Activated effector memory CD4-positive, alpha-beta T cell treated with anti-CD3 and anti-CD28 coated beads, Interleukin-2, amount 50 U/mL, for 16 hours (primary cell): ENCODE measurements around the gene BCR.
A peak's percentile ranks its signal among the peaks of the same experiment; 100 is the strongest.

Experiments
- DNase-seq: peaks from one replicate; pipeline ENCODE4 v3.0.0-alpha.2; 2020

BCR gene

DNA sequence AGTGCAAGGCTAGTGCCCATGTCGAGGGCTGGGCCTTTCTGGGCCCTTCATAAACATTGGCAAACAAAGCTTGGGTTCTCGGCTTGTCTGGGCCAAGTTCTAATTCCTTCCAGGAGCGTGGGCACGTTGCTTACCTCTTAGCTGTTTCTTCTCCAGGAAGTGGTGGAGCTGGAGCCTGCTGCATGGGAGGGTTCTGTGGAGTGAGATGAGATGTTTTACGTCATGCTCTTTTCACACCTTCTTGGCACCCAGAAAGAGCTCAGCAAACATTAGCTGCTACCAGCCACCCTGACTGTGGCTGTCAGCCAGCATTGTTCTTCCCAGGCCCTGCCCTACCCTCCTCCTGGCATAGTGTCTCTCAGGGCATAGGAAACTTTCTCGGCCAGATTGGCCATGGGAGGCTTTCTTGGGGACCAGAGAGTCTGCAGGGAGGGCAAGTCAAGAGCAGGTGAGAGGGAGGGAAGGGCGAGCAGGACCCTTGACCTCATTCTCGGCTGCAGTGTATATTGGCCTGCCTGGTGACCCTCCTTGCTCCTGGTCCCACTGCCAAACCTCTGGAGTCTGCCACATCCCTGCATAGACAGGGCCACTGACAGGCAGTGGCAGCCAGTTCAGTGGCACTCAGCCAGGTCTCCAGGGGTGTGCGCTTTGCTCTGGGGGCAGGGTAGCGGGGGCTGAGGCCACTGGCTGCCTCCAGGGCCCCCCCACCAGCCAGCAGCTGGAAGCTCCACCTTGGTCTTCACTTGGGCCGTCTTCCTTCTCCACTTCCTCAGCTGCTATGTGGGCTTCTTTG, 98.8 kb downstream of the BCR start:
- DNase-seq: no peak

DNA sequence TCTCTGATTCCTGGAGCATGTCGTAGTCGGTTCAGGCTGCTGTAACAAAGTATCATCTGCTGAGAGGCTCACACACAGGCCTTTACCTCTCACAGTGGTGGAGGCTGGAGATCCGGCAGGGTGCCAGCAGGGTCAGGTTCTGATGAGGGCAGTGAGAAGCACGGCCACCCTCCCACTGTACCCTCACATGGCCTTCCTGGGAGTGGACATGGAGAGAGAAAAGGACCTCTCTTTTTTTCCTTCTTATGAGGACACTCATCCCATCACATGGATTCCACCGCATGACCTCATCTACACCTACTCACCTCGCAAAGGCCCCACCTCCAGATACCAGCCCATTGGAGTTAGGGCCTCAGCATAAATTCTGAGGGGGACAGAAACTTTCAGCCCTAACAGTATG, 99.5 kb downstream of the BCR start:
- no peak for DNase-seq

DNA sequence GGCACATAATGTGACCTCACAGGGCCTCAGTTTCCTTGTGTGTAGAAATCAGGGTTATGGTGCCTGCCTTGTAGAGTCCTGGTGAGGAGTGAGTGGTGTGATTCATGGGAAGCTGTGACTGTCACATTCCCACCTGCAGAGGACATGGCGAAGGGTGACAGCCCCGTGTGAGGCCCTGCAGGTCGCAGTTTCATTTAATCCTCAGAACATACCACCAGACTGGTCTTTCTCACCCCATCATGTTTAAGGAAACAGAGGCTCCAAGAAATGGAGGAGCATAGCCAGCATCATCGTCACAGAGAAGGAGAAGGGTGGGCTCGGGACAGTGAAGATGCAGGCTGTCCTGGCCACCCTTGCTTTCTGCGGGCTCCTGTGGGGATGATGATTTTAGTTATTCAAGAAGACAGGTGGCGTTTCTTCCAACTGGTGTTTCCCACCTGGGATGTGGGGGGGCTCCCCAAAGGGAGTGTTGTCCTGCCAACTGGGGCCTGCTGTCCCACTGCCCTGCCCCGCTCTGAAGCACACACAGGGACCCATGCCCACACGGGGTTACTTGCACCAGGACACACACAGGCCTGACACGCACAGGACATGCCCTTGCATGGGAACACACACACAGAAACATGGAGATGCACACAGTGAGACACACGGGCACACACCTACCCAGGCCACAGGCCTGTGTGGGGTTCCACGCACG, 100.2 kb downstream of the BCR start:
- no peak for DNase-seq

DNA sequence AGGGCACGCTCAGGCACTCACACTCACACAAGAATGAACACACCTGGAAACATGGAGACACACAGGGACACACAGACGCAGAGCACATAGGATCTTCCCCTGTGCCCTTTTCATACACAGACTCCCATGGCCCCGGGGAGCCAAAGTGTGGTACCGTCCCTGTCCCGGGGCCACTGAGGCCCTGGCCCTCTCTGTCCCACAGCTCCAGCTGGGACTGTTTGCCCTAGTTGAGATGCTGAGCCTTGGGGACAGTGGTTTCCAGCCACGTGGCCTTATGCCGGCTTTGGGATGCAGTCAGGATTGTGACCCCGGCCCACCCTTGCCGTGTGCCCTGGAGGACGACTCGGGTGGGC, 100.7 kb downstream of the BCR start:
- DNase-seq: no peak

DNA sequence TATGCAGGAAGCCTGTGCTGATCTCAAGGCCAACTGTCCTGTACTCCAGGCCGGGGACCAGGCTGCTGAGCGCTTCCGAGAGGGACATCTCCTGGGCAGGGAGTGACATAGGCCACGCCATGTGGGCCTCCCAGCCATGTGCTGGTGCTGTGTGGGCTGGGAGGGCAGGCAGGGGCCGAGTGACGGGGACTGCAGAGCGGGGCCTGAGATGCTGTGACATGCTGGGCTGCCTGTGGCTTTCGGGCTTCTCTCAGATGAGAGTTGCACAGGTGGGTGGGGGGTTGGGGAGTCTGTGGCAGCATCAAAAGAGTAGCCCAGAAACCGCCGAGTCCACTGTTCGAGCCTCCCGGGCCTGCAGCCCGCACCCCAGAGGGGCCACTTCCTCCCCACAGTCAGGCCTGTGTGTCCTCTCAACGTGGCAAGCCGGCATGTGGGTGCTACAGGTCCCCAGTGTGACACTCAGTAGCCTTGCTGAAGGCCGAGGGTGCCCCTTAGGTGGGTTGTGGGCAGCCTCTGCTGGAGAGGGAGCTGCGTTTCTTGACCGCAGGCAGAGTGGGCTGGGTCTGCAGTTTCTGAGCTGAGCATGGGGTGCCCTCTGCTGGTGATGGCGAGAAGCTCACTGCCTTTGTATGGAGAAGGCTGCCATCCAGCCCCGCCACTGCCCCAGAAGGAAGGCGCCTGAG, 101.2 kb downstream of the BCR start:
- peak; percentile 91 for DNase-seq

DNA sequence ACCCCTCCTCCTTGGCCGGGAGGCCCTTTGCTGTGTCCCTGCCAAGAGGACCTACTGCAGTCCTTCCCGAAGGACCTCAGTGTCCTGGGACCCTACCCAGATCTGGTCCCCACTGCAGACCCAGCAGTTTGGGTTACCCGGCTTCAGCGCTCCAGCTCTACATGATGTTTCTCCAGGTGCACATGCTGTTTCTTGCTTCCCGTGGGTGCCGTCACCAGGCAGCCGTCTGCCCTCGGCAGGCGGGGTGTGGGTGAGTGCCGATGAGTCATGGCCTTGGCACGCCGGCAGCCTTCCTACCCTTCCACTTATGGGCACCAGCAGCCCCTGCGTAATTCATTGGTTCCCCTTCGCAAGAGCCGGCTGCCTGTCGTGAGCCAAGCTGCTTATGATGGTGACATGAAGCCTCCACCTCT, 101.8 kb downstream of the BCR start:
- DNase-seq: no peak

DNA sequence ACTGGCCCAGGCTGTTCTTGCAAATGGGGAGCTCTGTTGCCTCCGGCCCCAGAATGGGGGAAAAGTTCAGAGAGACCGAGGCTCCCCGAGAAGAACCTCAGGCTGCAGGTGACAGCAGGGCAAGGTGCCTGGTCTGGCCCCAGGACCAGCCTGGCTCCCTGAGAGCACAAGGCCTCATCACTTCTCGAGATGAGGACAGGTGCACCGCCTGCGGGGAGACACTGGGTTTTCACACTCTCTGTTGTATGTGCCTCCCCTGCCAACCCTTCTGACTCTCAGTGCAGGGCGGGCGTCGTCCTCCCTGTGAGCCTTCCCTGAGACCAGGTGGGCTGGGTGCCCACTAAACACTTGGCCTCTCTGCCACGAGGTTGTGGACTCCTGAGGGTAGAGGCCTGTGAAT, 102.2 kb downstream of the BCR start:
- no peak for DNase-seq

DNA sequence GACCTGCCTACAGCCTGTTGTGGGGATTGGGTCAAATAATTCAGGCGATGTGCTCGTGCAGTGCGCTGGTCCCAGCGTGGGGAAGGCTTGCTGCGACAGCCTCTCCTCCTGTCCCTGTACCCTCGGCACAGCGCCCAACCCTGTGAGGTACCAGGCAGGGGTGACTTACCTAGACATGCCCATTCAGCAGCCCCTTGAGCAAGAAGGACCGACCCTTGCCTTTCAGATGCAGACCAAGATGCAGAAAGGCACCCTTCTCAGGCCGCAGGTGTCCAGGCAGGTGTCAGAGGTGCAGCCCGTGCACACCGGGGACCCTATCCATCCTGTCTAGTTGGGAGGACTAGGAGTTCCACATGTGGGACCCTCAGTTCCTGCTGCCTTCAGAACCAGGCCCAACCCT, 102.7 kb downstream of the BCR start:
- no peak for DNase-seq

DNA sequence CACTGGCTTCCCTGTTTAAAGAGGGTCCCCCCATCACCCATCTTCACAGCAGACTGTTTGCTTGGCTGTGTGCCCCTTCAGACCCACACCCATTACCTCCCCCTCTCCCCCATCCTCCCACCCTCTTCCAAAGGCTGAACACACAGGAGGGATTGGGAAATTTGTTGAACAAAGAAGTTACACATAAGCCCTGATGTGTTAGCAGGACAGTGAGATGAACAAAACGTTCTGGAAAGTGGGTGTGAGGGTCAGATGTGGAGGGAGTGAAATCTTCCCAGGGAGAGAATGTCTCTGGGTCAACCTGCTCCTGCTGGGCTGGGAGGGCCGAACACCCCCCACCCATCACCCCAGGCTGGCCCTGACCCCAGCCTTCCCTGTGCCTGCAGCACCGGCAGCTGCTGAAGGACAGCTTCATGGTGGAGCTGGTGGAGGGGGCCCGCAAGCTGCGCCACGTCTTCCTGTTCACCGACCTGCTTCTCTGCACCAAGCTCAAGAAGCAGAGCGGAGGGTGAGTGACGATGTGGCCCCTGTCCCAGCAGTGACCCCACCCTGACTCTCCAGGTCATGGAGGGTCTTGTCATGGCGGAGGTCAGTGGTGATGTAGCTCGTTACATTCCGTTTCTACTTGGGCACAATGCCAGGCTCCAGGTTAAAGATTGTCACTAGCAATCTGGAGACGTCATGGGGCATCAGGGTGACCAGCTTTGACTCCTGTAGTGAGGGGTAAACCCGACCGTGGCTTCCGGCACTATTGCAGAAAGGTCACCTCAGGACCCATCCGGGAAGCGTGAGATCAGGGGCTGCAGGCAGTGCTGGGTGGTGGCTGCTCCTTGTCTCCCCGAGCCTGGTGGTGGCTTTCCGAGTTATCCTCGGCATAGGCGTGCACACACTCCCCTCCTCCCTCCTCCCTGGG, 103.5 kb downstream of the BCR start:
- no peak for DNase-seq

DNA sequence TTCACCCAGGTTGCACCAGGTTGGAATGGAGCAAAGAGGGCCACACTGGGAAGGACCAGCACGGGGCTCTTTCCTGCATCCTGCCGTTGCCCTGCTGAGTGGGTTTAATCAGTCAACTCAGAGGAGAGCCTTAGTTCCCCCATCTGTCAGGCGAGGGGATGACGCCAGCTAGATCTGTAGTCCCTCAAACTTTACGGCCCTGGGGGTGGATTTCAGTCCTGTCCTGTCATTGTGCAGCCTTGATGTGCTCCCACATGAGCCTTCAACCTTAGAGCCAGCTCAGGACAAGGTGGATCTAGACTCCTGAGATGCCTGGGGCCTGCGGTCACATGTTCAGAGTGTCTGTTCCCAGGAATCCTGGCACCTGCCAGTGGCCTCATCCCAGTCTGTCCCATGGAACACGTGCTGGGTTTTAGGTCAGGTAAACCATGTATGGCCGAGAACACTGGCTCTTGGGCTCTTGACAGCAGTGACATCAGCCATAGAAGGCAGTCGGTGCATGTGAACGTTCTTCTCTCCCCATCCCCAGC, 104.3 kb downstream of the BCR start:
- no peak for DNase-seq

DNA sequence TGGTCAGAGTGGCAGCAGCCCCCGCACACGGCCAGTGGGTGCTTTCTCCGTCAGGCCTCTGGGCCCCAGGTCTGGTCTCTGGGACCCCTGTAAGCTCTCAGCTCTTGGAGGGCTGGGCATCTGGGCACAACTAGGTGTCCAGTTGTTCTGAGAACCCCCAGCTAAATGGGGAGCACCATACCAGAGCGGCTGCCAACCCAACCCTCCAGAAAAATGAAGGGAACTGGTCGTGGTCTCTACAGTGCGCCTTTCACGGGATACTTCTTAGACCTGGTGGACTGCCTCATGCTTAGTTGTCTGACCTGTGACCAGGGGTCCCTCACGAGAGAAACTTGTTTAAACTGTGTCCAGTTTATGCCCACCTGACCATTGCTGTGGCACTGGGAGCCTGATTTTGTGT, 104.9 kb downstream of the BCR start:
- no peak for DNase-seq

DNA sequence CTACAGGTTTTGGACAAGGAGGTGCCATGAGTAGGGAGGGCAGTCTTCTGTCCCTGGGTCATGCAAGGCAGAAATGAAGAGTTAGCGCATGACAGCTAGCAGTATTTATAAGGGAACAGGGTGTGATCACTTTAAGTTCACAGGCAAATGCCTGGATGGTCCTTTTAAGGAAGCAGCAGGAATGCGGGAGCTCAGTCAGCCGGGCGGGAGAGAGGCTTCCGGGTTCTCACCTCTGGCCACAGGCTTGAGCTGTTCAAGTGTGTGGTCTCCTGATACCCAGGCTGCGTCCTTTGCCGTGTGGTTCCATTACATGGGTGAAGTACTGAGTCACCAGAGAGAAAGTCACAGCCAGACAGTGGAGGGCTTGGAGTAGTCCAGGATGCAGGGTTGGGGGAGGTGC, 105.4 kb downstream of the BCR start:
- no peak for DNase-seq

DNA sequence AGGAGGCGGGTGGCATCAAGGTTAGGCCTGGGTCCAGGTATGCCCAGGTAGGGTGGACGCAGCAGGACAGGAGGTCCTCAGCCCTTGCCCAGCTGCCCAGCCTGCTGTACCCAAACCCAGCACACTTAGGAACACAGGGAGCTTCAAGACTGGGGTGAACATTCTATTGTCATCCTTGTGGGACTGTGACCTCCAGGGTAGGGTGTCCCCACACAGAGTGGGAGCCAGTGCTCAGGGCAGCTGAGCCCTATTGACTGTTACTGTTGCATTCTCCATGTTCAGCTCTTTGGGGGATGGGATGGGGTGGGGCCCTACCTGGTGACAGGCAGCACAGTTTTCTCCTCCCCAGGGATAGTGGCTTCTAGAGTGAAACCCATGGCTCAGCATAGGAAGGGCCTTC, 106.0 kb downstream of the BCR start:
- DNase-seq: no peak

DNA sequence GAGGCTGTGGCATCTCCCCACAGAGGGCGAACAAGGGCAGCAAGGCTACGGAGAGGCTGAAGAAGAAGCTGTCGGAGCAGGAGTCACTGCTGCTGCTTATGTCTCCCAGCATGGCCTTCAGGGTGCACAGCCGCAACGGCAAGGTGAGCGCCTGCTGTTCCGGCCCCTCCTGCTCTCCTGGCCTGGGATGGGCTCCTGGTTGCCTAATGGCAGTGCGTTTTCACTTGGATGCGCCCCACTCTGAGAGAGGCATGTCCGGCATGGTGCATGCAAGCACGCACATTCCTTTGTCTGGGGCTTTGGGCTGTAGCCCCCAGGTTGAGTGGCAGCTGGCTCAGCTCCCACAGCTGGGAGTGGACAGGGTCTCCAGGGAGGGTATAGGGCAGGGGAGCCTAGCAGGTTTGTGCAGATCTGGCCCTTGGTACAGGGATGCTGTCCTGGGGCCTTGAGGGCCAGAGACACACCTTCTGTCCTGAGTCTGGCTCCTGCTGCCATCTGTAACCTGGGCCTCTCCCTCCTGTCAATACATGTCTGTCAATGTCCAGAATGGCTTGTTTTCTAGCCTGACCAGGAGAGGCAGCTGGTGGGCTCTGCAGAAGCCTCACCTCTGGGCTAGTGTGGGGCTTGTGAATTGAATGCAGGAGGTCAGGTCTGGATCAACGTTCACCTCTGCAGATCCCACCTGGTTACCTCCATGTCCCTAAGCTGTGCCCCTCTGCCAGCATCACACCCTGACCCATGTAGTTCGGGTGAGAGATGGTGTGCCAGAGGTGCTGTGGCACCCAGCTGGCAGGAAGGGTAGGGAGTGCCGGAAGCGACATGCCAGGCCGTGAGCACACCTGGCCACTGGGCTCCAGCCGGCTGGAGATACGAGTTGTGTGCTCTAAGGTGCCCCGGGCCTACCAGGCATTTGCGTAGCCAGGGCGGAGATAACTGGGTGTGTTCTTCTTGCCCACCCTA, 107.1 kb downstream of the BCR start:
- DNase-seq: no peak

DNA sequence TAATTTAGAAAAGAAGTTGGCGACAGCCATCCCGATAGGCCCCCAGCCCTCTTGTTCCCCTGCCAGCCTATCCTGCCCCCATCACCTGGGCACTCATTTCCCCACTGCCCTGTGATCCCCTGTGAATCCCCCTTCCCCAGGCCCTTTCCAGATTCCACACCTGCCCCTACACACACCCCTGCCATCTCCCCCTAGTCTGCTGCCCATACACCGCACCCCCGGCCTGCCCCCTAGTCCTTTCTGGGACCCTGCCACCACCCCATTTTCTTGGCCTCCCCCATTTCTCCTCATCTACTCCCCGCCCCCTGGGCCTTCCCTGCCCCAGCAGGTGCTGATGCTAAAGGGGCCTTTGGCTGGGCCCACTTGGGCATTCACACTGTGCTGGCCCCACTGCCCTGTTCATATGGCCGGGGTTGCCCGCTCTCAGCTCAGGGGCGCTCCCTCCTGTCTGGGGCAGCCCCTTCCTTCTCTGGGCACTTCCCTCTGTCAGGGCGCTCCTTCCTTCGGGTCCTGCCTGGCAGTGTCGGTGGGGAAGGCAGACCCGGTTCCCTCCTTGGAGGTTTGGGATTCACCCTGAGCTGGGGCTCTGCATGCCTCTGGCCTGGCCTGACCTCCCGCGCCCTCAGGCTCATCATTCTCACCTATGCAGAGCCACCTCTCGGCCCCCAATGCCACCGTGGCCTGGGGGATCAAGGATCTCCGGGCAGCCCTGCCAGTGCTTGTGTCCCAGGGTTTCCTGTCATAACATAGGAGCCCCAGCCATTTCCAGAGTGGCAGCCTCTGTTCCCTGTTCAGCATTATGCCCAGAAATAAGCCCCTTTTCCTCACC, 108.2 kb downstream of the BCR start:
- no peak for DNase-seq

DNA sequence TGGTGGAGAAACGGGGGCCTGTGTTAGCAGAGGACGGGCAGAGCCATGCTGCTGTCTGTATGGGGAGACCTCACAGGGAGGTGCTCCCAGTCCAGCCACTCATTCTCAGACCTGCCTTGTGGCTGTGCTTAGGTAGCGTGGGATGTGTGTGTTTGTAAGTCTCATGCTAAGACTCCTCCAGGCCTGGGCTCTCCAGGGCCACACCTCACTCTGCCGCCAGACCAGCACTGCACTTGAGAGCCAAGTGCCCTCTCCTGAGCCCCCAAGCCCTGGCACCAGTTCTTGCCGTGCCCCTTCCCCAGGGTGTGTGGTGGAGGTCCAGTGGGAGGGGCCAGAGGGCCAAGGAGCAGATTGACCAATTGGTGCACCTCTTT, 108.8 kb downstream of the BCR start:
- DNase-seq: no peak

DNA sequence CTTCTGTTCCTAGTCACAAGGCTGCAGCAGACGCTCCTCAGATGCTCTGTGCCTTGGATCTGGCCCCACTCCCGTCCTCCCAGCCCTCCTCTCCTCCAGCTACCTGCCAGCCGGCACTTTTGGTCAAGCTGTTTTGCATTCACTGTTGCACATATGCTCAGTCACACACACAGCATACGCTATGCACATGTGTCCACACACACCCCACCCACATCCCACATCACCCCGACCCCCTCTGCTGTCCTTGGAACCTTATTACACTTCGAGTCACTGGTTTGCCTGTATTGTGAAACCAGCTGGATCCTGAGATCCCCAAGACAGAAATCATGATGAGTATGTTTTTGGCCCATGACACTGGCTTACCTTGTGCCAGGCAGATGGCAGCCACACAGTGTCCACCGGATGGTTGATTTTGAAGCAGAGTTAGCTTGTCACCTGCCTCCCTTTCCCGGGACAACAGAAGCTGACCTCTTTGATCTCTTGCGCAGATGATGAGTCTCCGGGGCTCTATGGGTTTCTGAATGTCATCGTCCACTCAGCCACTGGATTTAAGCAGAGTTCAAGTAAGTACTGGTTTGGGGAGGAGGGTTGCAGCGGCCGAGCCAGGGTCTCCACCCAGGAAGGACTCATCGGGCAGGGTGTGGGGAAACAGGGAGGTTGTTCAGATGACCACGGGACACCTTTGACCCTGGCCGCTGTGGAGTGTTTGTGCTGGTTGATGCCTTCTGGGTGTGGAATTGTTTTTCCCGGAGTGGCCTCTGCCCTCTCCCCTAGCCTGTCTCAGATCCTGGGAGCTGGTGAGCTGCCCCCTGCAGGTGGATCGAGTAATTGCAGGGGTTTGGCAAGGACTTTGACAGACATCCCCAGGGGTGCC, 109.8 kb downstream of the BCR start:
- DNase-seq: peak; percentile 85

DNA sequence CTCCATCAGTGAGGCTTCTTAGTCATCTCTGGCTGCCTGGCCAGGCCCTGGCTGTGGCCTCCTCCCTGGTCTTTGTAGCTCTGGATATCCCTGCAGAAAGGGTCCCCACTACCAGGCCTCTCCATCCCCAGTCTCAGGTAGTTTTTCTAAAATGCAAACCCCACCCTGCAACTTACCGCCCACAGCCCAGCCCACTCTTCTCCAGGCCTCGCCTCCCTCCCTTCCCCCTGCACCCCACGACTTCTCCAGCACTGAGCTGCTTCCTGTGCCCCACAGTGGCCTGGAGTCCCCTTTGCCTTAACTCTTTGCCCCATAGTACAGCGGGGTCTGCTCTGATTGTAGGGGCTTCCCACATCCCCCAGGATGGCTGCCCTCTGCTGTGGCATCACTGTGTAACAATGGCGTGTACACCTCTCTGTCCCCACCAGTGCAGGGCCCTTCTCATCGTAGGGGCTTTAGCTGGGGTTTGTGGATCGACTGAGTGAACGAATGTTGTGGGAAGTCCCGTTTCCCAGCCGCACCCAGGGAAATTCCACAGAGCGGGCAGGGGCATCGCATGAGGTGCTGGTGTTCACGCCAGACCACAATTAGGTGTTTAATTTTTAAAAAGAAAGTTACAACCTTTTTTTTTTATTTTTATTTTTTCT, 111.6 kb downstream of the BCR start:
- no peak for DNase-seq
